GOT3 (cell line): Measurements from ENCODE around the gene FGD6.
"Not testable (repeated sequence)": the region's sequence is repeated elsewhere in the genome, so short reads cannot be mapped to it uniquely, and the experiment has no call there.

Experiments used
- DNase-seq: peaks from one replicate; lab custom pipeline; 2025; ENCODE audit warnings: mixed read lengths; lab: John Stamatoyannopoulos, UW

The FGD6 gene

DNA sequence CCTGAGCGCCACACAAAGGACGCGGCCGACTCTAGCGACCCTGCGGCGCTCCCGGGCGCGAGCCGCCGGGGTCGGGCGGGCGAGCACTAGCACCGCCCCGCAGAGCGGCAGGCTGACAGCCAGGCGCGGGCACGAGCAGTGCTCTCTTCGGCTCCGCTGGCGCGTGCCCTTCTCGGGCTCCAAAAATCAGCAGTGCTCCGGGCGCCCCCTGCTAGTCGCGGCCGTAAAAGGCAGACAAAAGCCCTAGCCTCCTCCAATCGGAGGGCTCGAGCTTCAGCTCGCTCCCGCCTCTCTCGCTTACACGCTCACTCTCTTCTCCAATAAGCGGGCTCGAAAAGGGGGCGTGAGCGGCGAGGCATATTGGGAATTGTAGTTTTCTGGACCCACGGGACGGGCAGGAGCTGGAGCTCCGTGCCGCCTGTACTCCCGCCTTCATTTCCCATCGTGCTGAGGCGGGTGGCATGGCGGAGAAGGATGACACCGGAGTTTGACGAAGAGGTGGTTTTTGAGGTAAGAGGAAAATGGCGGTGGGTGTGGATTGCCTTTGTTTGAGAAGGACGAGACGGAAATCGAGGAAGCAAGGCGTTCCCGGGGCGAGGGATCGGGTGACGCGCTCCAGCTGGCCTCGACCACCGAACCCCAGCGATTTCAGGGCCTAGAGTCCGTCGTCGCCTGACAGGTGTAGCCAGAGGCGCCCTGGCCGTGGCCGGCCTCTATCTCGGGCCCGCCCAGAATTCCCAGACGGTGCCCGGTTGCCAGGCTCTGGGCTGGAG, at the start of gene FGD6, which contains the start of gene VEZT:
TSS of gene FGD6 (minus strand) at position 91 of the 773 bp plus-strand sequence. CDS start 227 bp downstream, outside the sequence.
TSS of gene VEZT (plus strand) at position 431 of the 773 bp plus-strand sequence. CDS start at position 475, 44 bp downstream.
- peak; percentile 86 for DNase-seq

- DNase-seq, result no peak
Measured at GRCh38 chr12:95266254-95266653, 49.0 kb upstream of the FGD6 start.

DNA sequence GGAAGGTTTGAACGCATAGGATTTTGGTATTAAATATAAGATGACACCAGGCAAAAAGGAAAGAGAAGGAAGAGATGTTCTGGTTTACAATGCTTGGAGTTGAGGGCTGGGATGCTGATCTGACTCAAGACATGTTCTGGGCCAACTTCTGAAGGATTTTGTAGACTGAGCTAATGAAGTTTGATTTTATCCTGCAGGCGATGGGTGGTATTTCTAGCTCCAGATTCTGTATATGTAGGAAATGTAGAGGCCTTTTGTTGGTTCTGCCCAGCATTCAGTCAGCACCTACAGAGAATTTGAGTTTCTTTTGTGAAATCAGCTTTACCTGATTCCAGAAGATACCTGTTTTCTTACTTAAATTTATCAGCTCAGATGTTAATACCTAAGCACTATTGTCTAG, 48.5 kb upstream of the FGD6 start:
- DNase-seq, result no peak

DNA sequence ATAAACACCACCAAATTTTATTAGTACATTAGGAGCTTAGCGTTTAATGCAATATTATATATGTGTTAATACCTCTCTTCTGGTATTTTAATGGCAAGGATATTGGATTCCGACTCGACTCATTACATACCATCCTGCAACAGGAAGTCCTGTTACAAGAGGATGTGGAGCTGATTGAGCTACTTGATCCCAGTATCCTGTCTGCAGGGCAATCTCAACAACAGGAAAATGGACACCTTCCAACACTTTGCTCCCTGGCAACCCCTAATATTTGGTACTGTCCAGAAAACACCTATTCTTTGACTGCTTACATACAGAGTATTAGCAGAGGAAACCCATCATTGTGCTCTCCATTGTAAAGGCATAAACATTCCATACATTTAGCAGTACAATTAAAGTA, 45.5 kb upstream of the FGD6 start:
- no peak for DNase-seq

DNA sequence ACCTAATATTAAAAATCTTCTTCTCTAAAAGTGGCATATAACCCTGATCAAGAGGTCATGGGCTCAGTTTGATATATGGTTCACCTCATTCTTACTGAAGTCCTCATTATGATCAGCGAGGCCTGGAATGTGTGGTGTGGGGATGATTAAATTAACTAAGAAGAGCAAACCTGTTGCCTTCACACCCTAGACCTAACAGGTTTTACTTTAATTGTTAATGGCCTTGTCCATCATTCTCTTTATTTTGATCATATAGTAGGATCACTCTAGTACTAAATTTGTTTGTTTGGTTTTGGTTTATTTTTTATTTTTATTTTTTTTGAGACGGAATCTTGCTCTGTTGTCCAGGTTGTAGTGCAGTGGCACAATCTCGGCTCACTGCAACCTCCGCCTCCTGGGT, 43.8 kb upstream of the FGD6 start:
- no peak for DNase-seq

- no peak for DNase-seq
Measured at GRCh38 chr12:95259368-95259767, 42.1 kb upstream of the FGD6 start.

DNA sequence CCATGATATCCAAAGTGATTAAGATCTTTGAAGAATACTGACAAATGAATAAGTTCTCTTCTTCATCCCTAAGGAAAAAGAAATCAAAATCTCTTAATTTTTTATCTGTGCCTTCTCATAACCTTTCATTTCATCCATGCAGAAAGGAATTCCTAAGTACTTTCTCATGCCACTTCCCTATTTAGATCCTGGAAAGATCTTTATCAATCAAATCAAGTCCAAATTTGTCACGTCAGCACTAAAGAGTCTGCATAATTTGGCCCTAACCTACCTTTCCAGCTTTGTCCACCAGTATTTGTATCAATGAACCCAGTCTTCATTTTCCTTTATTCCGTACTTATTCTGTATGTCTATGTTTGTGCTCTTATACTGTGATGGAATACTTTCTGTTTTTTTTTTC, 41.5 kb upstream of the FGD6 start:
- no peak for DNase-seq

DNA sequence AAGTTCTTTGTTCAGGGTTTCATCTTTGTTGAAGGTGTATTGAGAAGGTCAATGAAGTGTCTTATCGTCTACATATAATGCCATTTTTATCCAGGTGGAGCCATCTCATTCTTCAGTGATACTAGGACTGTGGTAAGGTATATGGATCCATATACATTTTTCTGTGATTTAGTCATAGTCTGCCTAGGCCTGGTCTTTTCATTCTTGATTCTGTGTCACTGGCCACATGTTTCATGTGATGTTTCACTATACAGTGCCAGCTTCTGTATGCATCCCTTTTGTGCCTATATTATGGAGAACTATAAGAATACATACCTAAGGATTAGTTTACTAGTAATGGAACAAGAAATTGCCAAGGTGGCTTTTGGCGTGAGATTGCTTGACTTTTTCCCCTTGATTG, 40.9 kb upstream of the FGD6 start:
- no peak for DNase-seq

GRCh38 chr12:95257541-95257940, 40.3 kb upstream of the FGD6 start:
- DNase-seq, result no peak

DNA sequence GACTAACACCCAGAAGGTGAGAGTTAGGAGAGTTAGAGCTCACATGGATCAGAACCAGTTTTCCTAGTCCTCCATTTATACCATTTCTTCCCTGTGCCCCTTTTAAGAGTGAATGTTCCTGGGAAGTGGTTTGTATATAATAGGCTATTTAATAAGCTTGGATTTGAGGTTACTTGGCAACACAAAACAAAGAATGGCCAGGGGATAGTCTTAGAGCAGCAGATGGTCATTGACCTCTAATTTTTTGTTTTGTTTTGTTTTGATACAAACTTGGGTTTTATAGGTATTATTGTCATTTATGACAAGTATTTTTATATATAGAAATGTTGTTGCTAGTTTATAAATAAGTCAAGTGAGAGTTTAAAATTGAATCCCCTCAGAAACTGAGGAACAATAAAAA, 36.1 kb upstream of the FGD6 start:
- no peak for DNase-seq

DNA sequence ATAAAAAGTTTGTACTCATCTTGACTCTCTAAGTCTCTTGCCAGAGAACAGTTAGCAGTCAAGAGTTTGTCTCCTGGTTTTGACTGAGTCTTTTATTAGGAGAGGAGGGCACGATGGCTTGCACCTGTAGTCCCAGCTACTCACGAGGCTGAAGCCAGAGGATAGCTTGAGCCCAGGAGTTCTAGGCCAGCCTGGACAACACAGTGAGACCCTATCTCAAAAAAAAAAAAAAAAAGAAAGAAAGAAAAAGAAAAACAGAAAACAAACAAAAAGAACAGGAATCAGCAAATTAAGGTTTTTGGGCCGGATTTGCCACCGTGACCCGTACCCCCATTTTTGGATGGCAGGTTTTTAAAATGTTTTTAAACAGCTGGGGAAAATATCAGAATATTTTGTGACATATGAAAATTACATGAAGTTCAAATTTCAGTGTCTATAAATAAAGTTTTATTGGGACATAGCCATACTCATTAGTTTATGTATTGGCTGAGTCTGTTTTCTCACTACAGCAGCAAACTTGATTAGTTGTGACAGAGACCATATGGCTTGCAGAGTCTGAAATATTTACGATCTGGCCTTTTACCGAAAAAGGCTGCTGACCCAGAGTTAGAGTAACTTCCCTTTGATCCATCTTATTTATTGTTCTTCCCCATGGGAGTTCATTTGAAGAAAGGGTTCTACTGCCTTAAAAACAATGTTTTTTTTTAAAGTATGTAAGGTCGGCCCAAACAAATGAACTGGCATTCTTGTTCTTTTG, 31.5 kb upstream of the FGD6 start:
- no peak for DNase-seq

GRCh38 chr12:95248095-95248494, 30.8 kb upstream of the FGD6 start:
- no peak for DNase-seq

- DNase-seq, result no peak
Measured at GRCh38 chr12:95244350-95244749, 27.1 kb upstream of the FGD6 start.

DNA sequence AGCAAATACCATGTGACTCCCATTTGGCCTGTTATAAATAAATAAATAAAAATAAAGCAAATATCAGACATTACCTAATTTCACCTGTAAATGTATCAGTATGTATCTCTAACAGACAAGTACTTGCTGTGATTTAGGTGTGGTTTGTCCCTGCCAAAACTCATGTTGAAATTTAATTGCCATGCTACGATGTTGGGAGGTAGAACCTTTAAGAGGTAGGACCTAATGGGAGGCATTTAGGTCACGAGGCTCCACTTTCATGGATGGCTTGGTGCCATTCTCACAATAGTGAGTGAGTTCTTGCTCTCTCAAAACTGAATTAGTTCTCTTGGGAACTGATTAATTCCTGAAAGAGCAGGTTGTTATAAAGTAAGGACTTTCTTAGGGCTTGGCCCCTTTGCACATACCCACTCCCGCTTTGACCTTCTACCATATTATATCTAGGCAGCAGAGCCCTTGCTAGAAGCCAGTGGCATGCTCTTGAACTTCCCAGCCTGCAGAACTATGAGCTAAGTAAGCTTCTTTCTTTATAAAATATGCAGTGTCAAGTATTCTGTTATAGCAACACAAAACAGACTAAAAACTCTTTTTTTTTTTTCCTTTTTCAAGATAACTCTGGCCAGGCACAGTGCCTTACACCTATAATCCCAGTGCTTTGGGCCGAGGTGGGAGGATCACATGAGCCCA, 26.4 kb upstream of the FGD6 start:
- no peak for DNase-seq

DNA sequence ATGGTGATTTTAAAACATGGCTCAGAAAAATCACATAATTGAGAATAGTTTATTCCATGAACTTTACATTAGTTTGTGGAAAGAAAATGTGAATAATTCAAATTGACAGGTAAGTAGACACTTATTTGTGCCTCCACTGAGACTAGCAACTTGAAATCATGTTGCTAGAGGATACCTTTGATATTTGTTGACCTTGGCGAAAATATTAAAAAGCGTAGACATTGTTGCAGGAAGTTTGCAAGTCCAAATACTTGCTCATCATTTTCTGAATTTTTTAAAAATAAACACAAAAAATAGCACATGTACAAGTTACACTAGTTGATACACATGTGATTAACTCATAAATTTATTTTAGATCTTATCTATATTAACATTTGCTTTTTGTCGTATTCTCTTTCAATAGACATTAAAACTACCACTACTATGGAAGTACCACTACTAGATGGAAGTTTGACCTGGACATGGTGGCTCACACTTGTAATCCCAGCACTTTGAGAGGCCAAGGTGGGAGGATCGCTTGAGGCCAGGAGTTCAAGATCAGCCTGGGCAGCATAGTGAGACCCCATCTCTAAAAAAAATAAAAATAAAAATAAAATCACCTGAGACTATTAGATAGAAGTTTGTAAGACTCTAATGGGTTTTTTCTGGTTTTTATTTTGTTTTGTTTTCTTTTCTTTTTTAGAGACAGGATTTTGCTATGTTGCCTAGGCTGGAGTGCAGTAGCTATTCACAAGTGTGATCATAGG, 24.7 kb upstream of the FGD6 start:
- no peak for DNase-seq

- not testable (repeated sequence) for DNase-seq
Measured at GRCh38 chr12:95241138-95241537, 23.9 kb upstream of the FGD6 start.

DNA sequence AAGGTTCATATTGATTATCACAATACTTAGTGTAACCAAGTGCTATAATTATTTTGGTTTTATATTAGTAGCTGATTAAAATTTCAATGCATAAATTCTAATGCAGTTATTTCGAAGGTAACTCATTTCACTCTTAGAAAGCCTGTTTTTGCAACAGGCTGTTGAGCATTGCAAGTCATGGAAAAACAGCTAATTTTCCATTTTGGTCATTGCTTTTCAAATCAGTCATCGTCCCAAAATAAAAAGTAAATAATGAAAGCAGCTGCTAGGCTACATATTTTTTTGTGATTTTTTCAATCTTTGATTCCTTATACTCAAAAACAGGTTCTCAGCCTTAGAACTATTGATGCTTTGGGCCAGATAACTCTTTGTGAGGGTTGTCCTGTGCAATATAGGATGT, 23.3 kb upstream of the FGD6 start:
- DNase-seq, result no peak

- DNase-seq, result not testable (repeated sequence)
Measured at GRCh38 chr12:95239835-95240234, 22.6 kb upstream of the FGD6 start.

DNA sequence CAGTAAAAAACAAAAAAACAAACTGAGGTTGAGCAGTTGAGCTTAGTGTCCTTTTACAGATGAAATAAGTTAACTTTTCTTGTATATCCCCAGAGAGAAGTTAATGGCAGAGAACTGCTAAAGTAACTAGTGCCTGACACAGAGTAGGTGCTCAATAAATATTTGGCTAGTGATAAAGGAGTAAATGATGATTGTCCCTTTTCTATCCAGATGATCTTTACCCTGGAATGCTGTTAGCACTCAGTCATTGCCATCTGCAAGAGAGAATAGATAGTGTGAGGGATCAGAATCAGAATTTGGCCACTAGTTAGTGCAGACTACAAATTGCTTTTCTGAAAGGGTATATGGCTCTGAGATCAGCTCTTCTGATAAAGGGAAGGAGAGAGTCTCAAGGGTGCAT, 21.9 kb upstream of the FGD6 start:
- DNase-seq, result no peak

- no peak for DNase-seq
Measured at GRCh38 chr12:95238150-95238549, 20.9 kb upstream of the FGD6 start.

DNA sequence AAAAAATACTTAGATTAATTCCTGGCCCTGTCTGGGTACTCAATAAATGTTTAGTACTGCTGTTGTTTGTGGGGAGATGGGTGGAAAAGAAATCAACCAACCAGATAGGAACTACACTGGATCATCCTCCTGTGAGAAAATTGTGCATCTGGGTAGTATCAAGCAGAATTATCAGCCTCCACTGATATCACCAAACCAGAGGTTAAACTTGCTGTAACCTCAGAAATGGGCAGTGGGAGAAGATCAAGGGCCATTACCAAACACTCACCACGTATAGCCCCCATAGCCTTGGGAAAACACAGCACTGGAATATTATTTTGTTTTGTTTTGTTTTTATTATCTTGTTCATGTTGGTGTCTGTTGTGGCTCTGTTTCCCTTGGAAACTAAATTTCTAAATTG, 20.0 kb upstream of the FGD6 start:
- no peak for DNase-seq

- DNase-seq, result not testable (repeated sequence)
Measured at GRCh38 chr12:95235621-95236020, 18.4 kb upstream of the FGD6 start.
